CD4-positive, alpha-beta memory T cell (primary cell): ENCODE results near the gene MVP. TPM values are rescaled to one million over a fixed set of nuclear protein-coding genes. Genes with fewer than 3 reads are reported as not detected.

Source experiments
- CTCF ChIA-PET: fragments of 350-600 bp; sonication (Branson Sonifier 250); formaldehyde crosslinking; loops from one replicate; lab custom pipeline; 2021; ENCODE audit warnings: inconsistent platforms; ENCODE audit not compliant: partially characterized antibody; lab: Charles Lee
- POLR2A ChIA-PET: fragments of 350-600 bp; sonication (Branson Sonifier 250); formaldehyde crosslinking; loops from one replicate; lab custom pipeline; 2021; ENCODE audit not compliant: partially characterized antibody; lab: Charles Lee
- DNase-seq, 5 donors: peaks; one replicate each; pipeline versions ENCODE4 v3.0.0 to v3.0.0-alpha.2; 2020 to 2022; ENCODE audit warnings: mixed read lengths in 1 of 5
- H3K27ac ChIP-seq: one replicate; pipeline ENCODE4 v1.7.0; 2013; ENCODE audit warnings: low read depth, low read length
- H3K27me3 ChIP-seq: 2 replicates; pipeline ENCODE4 v1.7.0; 2013; ENCODE audit warnings: mild to moderate bottlenecking, low read length, moderate library complexity; ENCODE audit not compliant: insufficient read depth
- H3K36me3 ChIP-seq: 2 replicates; pipeline ENCODE4 v1.7.0; 2013; ENCODE audit warnings: mild to moderate bottlenecking, low read length, moderate library complexity; ENCODE audit not compliant: insufficient read depth
- H3K4me1 ChIP-seq: 2 replicates; pipeline ENCODE4 v1.7.0; 2013; ENCODE audit warnings: mild to moderate bottlenecking, low read length, moderate library complexity; ENCODE audit not compliant: insufficient read depth
- H3K4me3 ChIP-seq, 2 donors: one replicate each; pipeline ENCODE4 v1.7.0; 2013; ENCODE audit warnings: low read length in 2 of 2, mild to moderate bottlenecking in 1 of 2
- H3K9me3 ChIP-seq, 2 donors: one replicate each; pipeline ENCODE4 v1.7.0; 2013; ENCODE audit warnings: low read length in 2 of 2, control low read depth in 1 of 2; ENCODE audit not compliant: control insufficient read depth in 1 of 2
- H3K27ac Mint-ChIP-seq, 7 donors: one replicate each; pipeline ENCODE4 v1.8.0; 2020 to 2021; ENCODE audit warnings: mixed read lengths in 7 of 7, mild to moderate bottlenecking in 6 of 7, inconsistent platforms in 3 of 7, moderate library complexity in 3 of 7
- H3K27me3 Mint-ChIP-seq, 2 donors: one replicate each; pipeline ENCODE4 v1.8.0; 2020 to 2021; ENCODE audit warnings: mixed read lengths in 2 of 2
- H3K36me3 Mint-ChIP-seq, 2 donors: one replicate each; pipeline ENCODE4 v1.8.0; 2020 to 2021; ENCODE audit warnings: mixed read lengths in 2 of 2, inconsistent platforms in 1 of 2, mild to moderate bottlenecking in 1 of 2
- H3K4me1 Mint-ChIP-seq, 4 donors: one replicate each; pipeline ENCODE4 v1.8.0; 2020 to 2021; ENCODE audit warnings: mixed read lengths in 4 of 4, mild to moderate bottlenecking in 1 of 4
- H3K4me3 Mint-ChIP-seq, 8 donors: one replicate each; pipeline ENCODE4 v1.8.0; 2020 to 2021; ENCODE audit warnings: mixed read lengths in 8 of 8, mild to moderate bottlenecking in 7 of 8, moderate library complexity in 6 of 8, inconsistent platforms in 3 of 8
- H3K9me3 Mint-ChIP-seq, 8 donors: one replicate each; pipeline ENCODE4 v1.8.0; 2020 to 2021; ENCODE audit warnings: mixed read lengths in 8 of 8, mild to moderate bottlenecking in 5 of 8, inconsistent platforms in 3 of 8, moderate library complexity in 1 of 8
- intact Hi-C: fragments of 100-400 bp; cut with micrococcal nuclease; formaldehyde crosslinking; loops from one replicate; pipeline ENCODE4 v1.15.1; 2023
- polyA plus RNA-seq, 2 donors: library from polyadenylated mRNA; unstranded; fragments of 300-500 nt; fragmentation: Illumina TruSeq; gene quantifications; one replicate each; pipeline ENCODE4 v1.2.3, GENCODE V29; 2021
- total RNA-seq, 2 experiments: library from RNA; stranded (reverse); gene quantifications; one replicate each; pipeline ENCODE4 v1.2.3, GENCODE V29; 2021

The MVP gene
- total and polyA plus RNA-seq, 4 experiments from 2014 or later, result 145 to 187 (median 159) TPM

GRCh38 chr16:29840240-29840639 lies 20.0 kb downstream of the MVP start:
- Mint-ChIP-seq H3K27ac (peak overlapping the region in 4 of 7 donors; percentile 42 to 79 (median 60)), H3K9me3 (no peaks in the 10 kb centered on the region), H3K27me3 (no peaks in the 10 kb centered on the region), H3K4me1 (peaks cover 0 to 3% (median 0%) of the 10 kb centered on the region in 4 donors), H3K36me3 (peaks cover 39 to 76% of the 10 kb centered on the region in 2 donors), H3K4me3 (no peak overlapping the region)
- no peaks in the 10 kb centered on the region for H3K27me3 ChIP-seq
- H3K9me3 ChIP-seq, result no peaks in the 10 kb centered on the region
- DNase-seq, result no peak
- intact Hi-C loops, result no loop called here
- H3K36me3 ChIP-seq, result peaks cover 69% of the 10 kb centered on the region
- H3K4me1 ChIP-seq, result no peaks in the 10 kb centered on the region
- H3K4me3 ChIP-seq, result no peak overlapping the region
- ChIA-PET POLR2A (interaction anchor here (1.0 to 1.2 kb wide), 2 partner anchors 8 to 17 kb away, joined by 3 read pairs; no protein-coding TSS in a partner anchor), CTCF (interaction anchor here (1.4 to 3.1 kb wide), 2 partner anchors 8 to 23 kb away, joined by 4 to 18 read pairs; no protein-coding TSS in a partner anchor)
- H3K27ac ChIP-seq, result no peak overlapping the region

GRCh38 chr16:29841631-29842030 lies 21.4 kb downstream of the MVP start:
- peak in 1 of 5 donors; percentile 11 for DNase-seq
- Mint-ChIP-seq H3K9me3 (no peaks in the 10 kb centered on the region), H3K36me3 (peaks cover 40 to 73% of the 10 kb centered on the region in 2 donors), H3K27ac (peak overlapping the region in 2 of 7 donors; percentile 35 to 68), H3K27me3 (no peaks in the 10 kb centered on the region), H3K4me3 (no peak overlapping the region), H3K4me1 (peaks cover 0 to 3% (median 0%) of the 10 kb centered on the region in 4 donors)
- H3K36me3 ChIP-seq, result peaks cover 72% of the 10 kb centered on the region
- ChIA-PET POLR2A (interaction anchor here (0.6 to 1.2 kb wide), 4 partner anchors 25 to 177 kb away, joined by 3 to 5 read pairs (median 4); partner anchors contain the start of gene PAGR1), CTCF (interaction anchor here (1.0 to 1.7 kb wide), 3 partner anchors 14 to 142 kb away, joined by 3 to 5 read pairs (median 3); no protein-coding TSS in a partner anchor)
- H3K27me3 ChIP-seq, result no peaks in the 10 kb centered on the region
- no peaks in the 10 kb centered on the region for H3K9me3 ChIP-seq
- no peak overlapping the region for H3K4me3 ChIP-seq
- no peak overlapping the region for H3K27ac ChIP-seq
- no peaks in the 10 kb centered on the region for H3K4me1 ChIP-seq
- intact Hi-C loops, result no loop called here

- peak overlapping the region in 4 of 7 donors; percentile 25 to 42 (median 32) for H3K27ac Mint-ChIP-seq
- Histone ChIP-seq H3K4me3 (no peak overlapping the region), H3K27me3 (no peaks in the 10 kb centered on the region), H3K9me3 (no peaks in the 10 kb centered on the region), H3K27ac (no peak overlapping the region), H3K4me1 (no peaks in the 10 kb centered on the region), H3K36me3 (peaks cover 74% of the 10 kb centered on the region)
- peaks cover 0 to 5% (median 0%) of the 10 kb centered on the region in 4 donors for H3K4me1 Mint-ChIP-seq
- H3K4me3 Mint-ChIP-seq, result no peak overlapping the region
- no peaks in the 10 kb centered on the region for H3K9me3 Mint-ChIP-seq
- H3K36me3 Mint-ChIP-seq, result peaks cover 35 to 68% of the 10 kb centered on the region in 2 donors
- no peaks in the 10 kb centered on the region for H3K27me3 Mint-ChIP-seq
- no peak for DNase-seq
- ChIA-PET CTCF (interaction anchor here (1.1 to 1.3 kb wide), 2 partner anchors 35 to 143 kb away, joined by 3 to 4 read pairs; no protein-coding TSS in a partner anchor), POLR2A (interaction anchor here (0.6 to 1.8 kb wide), 6 partner anchors 16 to 141 kb away, joined by 3 to 5 read pairs (median 3); partner anchors contain the start of genes MAZ and PAGR1)
- intact Hi-C loops, result no loop called here
Measured at GRCh38 chr16:29842732-29843346, 22.6 kb downstream of the MVP start.

GRCh38 chr16:29843931-29844330 lies 23.7 kb downstream of the MVP start:
- peak overlapping the region in 4 of 7 donors; percentile 24 to 88 (median 62) for H3K27ac Mint-ChIP-seq
- H3K4me1 Mint-ChIP-seq, result peaks cover 1 to 7% (median 4%) of the 10 kb centered on the region in 4 donors
- peaks cover 69% of the 10 kb centered on the region for H3K36me3 ChIP-seq
- no peak overlapping the region for H3K27ac ChIP-seq
- POLR2A ChIA-PET, result interaction anchor here (1.3 to 1.8 kb wide), 2 partner anchors 53 to 142 kb away, joined by 3 to 5 read pairs; partner anchors contain the start of gene KIF22
- H3K4me1 ChIP-seq, result peaks cover 6% of the 10 kb centered on the region
- no peak overlapping the region for H3K4me3 ChIP-seq
- no peaks in the 10 kb centered on the region for H3K9me3 Mint-ChIP-seq
- no peaks in the 10 kb centered on the region for H3K27me3 ChIP-seq
- H3K9me3 ChIP-seq, result no peaks in the 10 kb centered on the region
- H3K36me3 Mint-ChIP-seq, result peaks cover 33 to 70% of the 10 kb centered on the region in 2 donors
- H3K27me3 Mint-ChIP-seq, result no peaks in the 10 kb centered on the region
- H3K4me3 Mint-ChIP-seq, result no peak overlapping the region
- DNase-seq, result no peak
- intact Hi-C loops, result no loop called here
- CTCF ChIA-PET, result interaction anchor here (0.7 to 1.3 kb wide), 3 partner anchors 36 to 144 kb away, joined by 3 to 4 read pairs (median 3); no protein-coding TSS in a partner anchor

- Mint-ChIP-seq H3K4me3 (no peak overlapping the region), H3K4me1 (peaks cover 1 to 7% (median 4%) of the 10 kb centered on the region in 4 donors), H3K36me3 (peaks cover 26 to 65% of the 10 kb centered on the region in 2 donors), H3K27ac (no peak overlapping the region), H3K9me3 (no peaks in the 10 kb centered on the region), H3K27me3 (no peaks in the 10 kb centered on the region)
- ChIA-PET POLR2A (interaction anchor here (0.6 to 1.3 kb wide), 2 partner anchors 18 to 54 kb away, joined by 3 to 4 read pairs; partner anchors contain the start of gene KIF22), CTCF (interaction anchor here (0.7 to 6.3 kb wide), 3 partner anchors 26 to 83 kb away, joined by 3 to 129 read pairs (median 6); partner anchors contain the start of genes MVP and PAGR1)
- DNase-seq, result peak in 1 of 5 donors; percentile 19
- Histone ChIP-seq H3K4me1 (peaks cover 6% of the 10 kb centered on the region), H3K9me3 (no peaks in the 10 kb centered on the region), H3K27me3 (no peaks in the 10 kb centered on the region), H3K36me3 (peaks cover 65% of the 10 kb centered on the region), H3K27ac (no peak overlapping the region), H3K4me3 (no peak overlapping the region)
- intact Hi-C loops, result no loop called here
Measured at GRCh38 chr16:29844575-29845331, 24.5 kb downstream of the MVP start.

- Histone ChIP-seq H3K27me3 (no peaks in the 10 kb centered on the region), H3K36me3 (peaks cover 58% of the 10 kb centered on the region), H3K9me3 (no peaks in the 10 kb centered on the region), H3K27ac (no peak overlapping the region), H3K4me3 (no peak overlapping the region), H3K4me1 (peaks cover 6% of the 10 kb centered on the region)
- H3K36me3 Mint-ChIP-seq, result peaks cover 22 to 56% of the 10 kb centered on the region in 2 donors
- no peaks in the 10 kb centered on the region for H3K27me3 Mint-ChIP-seq
- peaks cover 1 to 7% (median 4%) of the 10 kb centered on the region in 4 donors for H3K4me1 Mint-ChIP-seq
- H3K4me3 Mint-ChIP-seq, result no peak overlapping the region
- CTCF ChIA-PET, result interaction anchor here (1.2 to 6.3 kb wide), 4 partner anchors 8 to 145 kb away, joined by 3 to 134 read pairs (median 68); partner anchors contain the start of genes MVP and PAGR1
- peak overlapping the region in 1 of 7 donors; percentile 62 for H3K27ac Mint-ChIP-seq
- DNase-seq, result peak in 1 of 5 donors; percentile 25
- no peaks in the 10 kb centered on the region for H3K9me3 Mint-ChIP-seq
- POLR2A ChIA-PET, result interaction anchor here (0.8 to 0.9 kb wide), 2 partner anchors 12 to 33 kb away, joined by 3 read pairs; partner anchors contain the start of gene PRRT2
- intact Hi-C loops, result no loop called here
Measured at GRCh38 chr16:29845656-29846055, 25.4 kb downstream of the MVP start.
